SK-N-SH (cell line): ENCODE data around the gene UBL7. TPM values are rescaled to one million over a fixed set of nuclear protein-coding genes. Genes with fewer than 3 reads are reported as not detected.

Experiments used
- CTCF ChIA-PET: fragments of 300-600, 350-600 bp; formaldehyde crosslinking; extraction: SDS; loops from one replicate; lab custom pipeline; 2021; lab: Yijun Ruan, JAX
- POLR2A ChIA-PET: fragments of 350-600 bp; sonication (Branson Sonifier 250); formaldehyde crosslinking; extraction: SDS; loops from one replicate; lab custom pipeline; 2020; ENCODE audit warnings: antibody characterized with exemption, inconsistent platforms; lab: Yijun Ruan, JAX
- DNase-seq: peaks from one replicate; pipeline ENCODE4 v3.0.0; 2012
- H2AFZ ChIP-seq: fragments of 200-600 bp; sonication (generic); 2 replicates; pipeline ENCODE4 v1.8.1; 2016; ENCODE audit warnings: antibody characterized with exemption, mild to moderate bottlenecking, low read depth
- H3F3A ChIP-seq: fragments of 200-600 bp; sonication (generic); replicated peaks from 2 replicates; pipeline ENCODE3; 2016; ENCODE audit warnings: antibody characterized with exemption, mild to moderate bottlenecking; ENCODE audit not compliant: insufficient read depth
- H3K27ac ChIP-seq, 2 experiments: fragments of 200-500 bp in 1 of 2; fragments of 200-600 bp in 1 of 2; sonication (Bioruptor generic) in 1 of 2; sonication (generic), shearing (Covaris generic) in 1 of 2; 2 replicates each; pipeline versions ENCODE4 v1.5.1 to v1.6.1; 2014 to 2016; ENCODE audit warnings: low read depth in 2 of 2, inconsistent platforms in 1 of 2, low read length in 1 of 2, mild to moderate bottlenecking in 1 of 2, mixed read lengths in 1 of 2
- H3K27me3 ChIP-seq: fragments of 200-600 bp; sonication (generic), shearing (Covaris generic); 2 replicates; pipeline ENCODE4 v1.6.1; 2016; ENCODE audit warnings: mixed run types; ENCODE audit not compliant: insufficient read depth
- H3K36me3 ChIP-seq, 2 experiments: fragments of 200-500 bp in 1 of 2; fragments of 200-600 bp in 1 of 2; sonication (Bioruptor generic) in 1 of 2; sonication (generic) in 1 of 2; replicated peaks in 1 of 2; 2 replicates each; pipeline versions ENCODE3 to v1.5.1; 2014 to 2016; ENCODE audit warnings: low read length in 1 of 2, mild to moderate bottlenecking in 1 of 2; ENCODE audit not compliant: insufficient read depth in 2 of 2, control insufficient read depth in 1 of 2
- H3K4me1 ChIP-seq, 2 experiments: fragments of 200-500 bp in 1 of 2; fragments of 200-600 bp in 1 of 2; sonication (Bioruptor generic) in 1 of 2; sonication (generic), shearing (Covaris generic) in 1 of 2; 2 replicates each; pipeline versions ENCODE4 v1.5.1 to v1.6.1; 2014 to 2016; ENCODE audit warnings: low read depth in 1 of 2, low read length in 1 of 2, mixed run types in 1 of 2; ENCODE audit not compliant: insufficient read depth in 2 of 2, control insufficient read depth in 1 of 2
- H3K4me2 ChIP-seq: fragments of 200-600 bp; sonication (generic), shearing (Covaris generic); 2 replicates; pipeline ENCODE4 v1.6.1; 2017; ENCODE audit warnings: mixed run types
- H3K4me3 ChIP-seq, 2 experiments: fragments of 200-500 bp in 1 of 2; fragments of 200-600 bp in 1 of 2; sonication (Bioruptor generic) in 1 of 2; sonication (generic), shearing (Covaris generic) in 1 of 2; 2 replicates each; pipeline versions ENCODE4 v1.5.1 to v1.8.1; 2014 to 2016; ENCODE audit warnings: low read depth in 2 of 2, inconsistent platforms in 1 of 2, low read length in 1 of 2, mild to moderate bottlenecking in 1 of 2, mixed read lengths in 1 of 2, moderate library complexity in 1 of 2
- H3K79me2 ChIP-seq: fragments of 200-600 bp; sonication (generic); 2 replicates; pipeline ENCODE4 v1.8.1; 2017; ENCODE audit warnings: mild to moderate bottlenecking; ENCODE audit not compliant: insufficient read depth
- H3K9ac ChIP-seq: fragments of 200-600 bp; sonication (generic); 2 replicates; pipeline ENCODE4 v1.6.1; 2017; ENCODE audit warnings: mixed run types
- H3K9me2 ChIP-seq: fragments of 200-600 bp; sonication (generic); 2 replicates; pipeline ENCODE4 v1.6.1; 2017; ENCODE audit warnings: mixed run types
- H3K9me3 ChIP-seq: fragments of 200-600 bp; sonication (generic); 2 replicates; pipeline ENCODE4 v1.6.1; 2017; ENCODE audit warnings: mixed run types, mild to moderate bottlenecking, moderate library complexity
- H4K20me1 ChIP-seq: fragments of 200-600 bp; sonication (generic); 2 replicates; pipeline ENCODE4 v1.6.1; 2017; ENCODE audit warnings: mild to moderate bottlenecking, mixed run types; ENCODE audit not compliant: insufficient read depth
- CTCF ChIP-seq: fragments of 200-600 bp; sonication (generic); IDR thresholded peaks from 2 replicates; pipeline ENCODE4 v1.6.1; 2017; ENCODE audit warnings: antibody characterized with exemption, mild to moderate bottlenecking, moderate library complexity
- ELF1 ChIP-seq: IDR thresholded peaks from 2 replicates; pipeline ENCODE4 v1.4.0; 2012
- EP300 ChIP-seq, 2 experiments: IDR thresholded peaks; 2 replicates each; pipeline versions ENCODE4 v1.4.0 to v1.6.1; 2012; ENCODE audit warnings: borderline replicate concordance in 1 of 2, low read depth in 1 of 2, low read length in 1 of 2
- MEF2A ChIP-seq: IDR thresholded peaks from 2 replicates; pipeline ENCODE4 v1.4.0; 2012; ENCODE audit warnings: low read depth, borderline replicate concordance
- NRF1 ChIP-seq: IDR thresholded peaks from 2 replicates; pipeline ENCODE4 v1.6.1; 2012; ENCODE audit warnings: low read depth, mild to moderate bottlenecking, low read length
- RAD21 ChIP-seq: IDR thresholded peaks from 2 replicates; pipeline ENCODE4 v1.6.1; 2012; ENCODE audit warnings: mild to moderate bottlenecking, low read length
- RXRA ChIP-seq: IDR thresholded peaks from 2 replicates; pipeline ENCODE4 v1.4.0; 2012; ENCODE audit warnings: low read depth, mild to moderate bottlenecking, borderline replicate concordance
- TEAD4 ChIP-seq: IDR thresholded peaks from 2 replicates; pipeline ENCODE4 v1.4.0; 2012; ENCODE audit warnings: mild to moderate bottlenecking, borderline replicate concordance; ENCODE audit not compliant: insufficient read depth
- USF1 ChIP-seq: IDR thresholded peaks from 2 replicates; pipeline ENCODE4 v1.4.0; 2012; ENCODE audit warnings: low read depth, borderline replicate concordance
- USF2 ChIP-seq: fragments of 150-350 bp; IDR thresholded peaks from 2 replicates; pipeline ENCODE4 v1.6.1; 2017; ENCODE audit warnings: antibody characterized with exemption, low read length, low read depth, borderline replicate concordance
- YY1 ChIP-seq: IDR thresholded peaks from 2 replicates; pipeline ENCODE4 v1.4.0; 2012; ENCODE audit warnings: low read depth, mild to moderate bottlenecking
- WGBS: methylation state at CpG from one replicate; pipeline ENCODE4 v1.1.6; 2017; ENCODE audit warnings: low lambda C conversion rate; 5-methylcytosine and 5-hydroxymethylcytosine counted together
- polyA plus RNA-seq, 3 experiments: library from polyadenylated mRNA; depleted of rRNA; stranded (reverse); fragments of >200 nt; gene quantifications; 2 replicates each; pipeline ENCODE4 v1.2.3, GENCODE V29; 2012
- TF ChIP-seq, protein P1 (sequence below): IDR thresholded peaks from 2 replicates; pipeline ENCODE4 v1.4.0; 2012; ENCODE audit warnings: low read depth
- TF ChIP-seq, protein P2 (sequence below): IDR thresholded peaks from 2 replicates; pipeline ENCODE4 v1.4.0; 2012; ENCODE audit warnings: low read depth, borderline replicate concordance

Gene UBL7
- polyA plus RNA-seq, 1 of the 3 experiments (the other 2 are of a cell fraction): 81.1 TPM

GRCh38 chr15:74500401-74500800, 39.4 kb upstream of the UBL7 start:
- Histone ChIP-seq H3K27ac (no peak overlapping the region), H3K9me2 (no peaks in the 10 kb centered on the region), H3K4me2 (no peak overlapping the region), H3K4me3 (no peak overlapping the region), H3K9me3 (no peaks in the 10 kb centered on the region), H2AFZ (no peak overlapping the region), H3F3A (no peaks in the 10 kb centered on the region), H3K27me3 (no peaks in the 10 kb centered on the region), H3K36me3 (no peaks in the 10 kb centered on the region), H3K4me1 (no peaks in the 10 kb centered on the region), H3K79me2 (no peaks in the 10 kb centered on the region), H4K20me1 (no peaks in the 10 kb centered on the region), H3K9ac (no peak overlapping the region)
- WGBS: 95% methylated on average over 2 of the region's 2 CpGs
- POLR2A ChIA-PET: no interaction called here
- TF ChIP-seq CTCF: no peak
- TF ChIP-seq ELF1: no peak
- TF ChIP-seq TEAD4: no peak
- TF ChIP-seq, protein P1, sequence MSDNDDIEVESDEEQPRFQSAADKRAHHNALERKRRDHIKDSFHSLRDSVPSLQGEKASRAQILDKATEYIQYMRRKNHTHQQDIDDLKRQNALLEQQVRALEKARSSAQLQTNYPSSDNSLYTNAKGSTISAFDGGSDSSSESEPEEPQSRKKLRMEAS: no peak
- TF ChIP-seq MEF2A: no peak
- TF ChIP-seq RAD21: no peak
- TF ChIP-seq NRF1: no peak
- no peak for TF ChIP-seq USF1
- no peak for TF ChIP-seq USF2
- no peak for DNase-seq
- CTCF ChIA-PET: interaction anchor here (0.6 to 0.8 kb wide), 2 partner anchors 61 to 178 kb away, joined by 3 read pairs; no protein-coding TSS in a partner anchor

DNA sequence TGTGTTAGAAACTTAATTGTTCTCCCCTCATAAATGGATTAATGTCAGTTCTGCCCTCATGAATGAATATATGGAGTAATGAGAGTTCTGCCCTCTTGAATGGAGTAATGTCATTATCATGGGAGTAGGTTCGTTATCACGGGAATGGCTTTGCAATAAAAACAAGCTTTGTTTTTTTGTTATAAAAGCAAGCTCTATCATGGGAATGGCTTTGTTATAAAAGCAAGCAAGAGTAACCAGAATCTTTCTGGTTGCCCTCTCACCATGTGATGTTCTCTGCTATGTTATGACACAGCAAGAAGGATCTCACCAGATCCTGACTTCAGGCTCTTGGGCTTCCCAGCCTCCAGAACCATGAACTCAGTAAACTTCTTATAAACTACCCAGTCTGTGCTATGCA, 38.4 kb upstream of the UBL7 start:
- Histone ChIP-seq H3K79me2 (no peaks in the 10 kb centered on the region), H3K27ac (no peak overlapping the region), H3K27me3 (no peaks in the 10 kb centered on the region), H3K4me3 (no peak overlapping the region)
- POLR2A ChIA-PET: no interaction called here
- no peak for TF ChIP-seq RXRA
- TF ChIP-seq USF1: no peak
- no peak for TF ChIP-seq YY1
- TF ChIP-seq, protein P2, sequence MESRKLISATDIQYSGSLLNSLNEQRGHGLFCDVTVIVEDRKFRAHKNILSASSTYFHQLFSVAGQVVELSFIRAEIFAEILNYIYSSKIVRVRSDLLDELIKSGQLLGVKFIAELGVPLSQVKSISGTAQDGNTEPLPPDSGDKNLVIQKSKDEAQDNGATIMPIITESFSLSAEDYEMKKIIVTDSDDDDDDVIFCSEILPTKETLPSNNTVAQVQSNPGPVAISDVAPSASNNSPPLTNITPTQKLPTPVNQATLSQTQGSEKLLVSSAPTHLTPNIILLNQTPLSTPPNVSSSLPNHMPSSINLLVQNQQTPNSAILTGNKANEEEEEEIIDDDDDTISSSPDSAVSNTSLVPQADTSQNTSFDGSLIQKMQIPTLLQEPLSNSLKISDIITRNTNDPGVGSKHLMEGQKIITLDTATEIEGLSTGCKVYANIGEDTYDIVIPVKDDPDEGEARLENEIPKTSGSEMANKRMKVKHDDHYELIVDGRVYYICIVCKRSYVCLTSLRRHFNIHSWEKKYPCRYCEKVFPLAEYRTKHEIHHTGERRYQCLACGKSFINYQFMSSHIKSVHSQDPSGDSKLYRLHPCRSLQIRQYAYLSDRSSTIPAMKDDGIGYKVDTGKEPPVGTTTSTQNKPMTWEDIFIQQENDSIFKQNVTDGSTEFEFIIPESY: no peak
- TF ChIP-seq NRF1: no peak
- no peak for TF ChIP-seq EP300 (IDR thresholded peaks at IDR 0.05; ENCODE audit: borderline replicate concordance in 1 of 2, low read depth in 1 of 2, low read length in 1 of 2)
- TF ChIP-seq, all 33 proteins: peak for 0
- no peaks in the 10 kb centered on the region for H3F3A ChIP-seq
- no peak overlapping the region for H3K4me2 ChIP-seq
- no peaks in the 10 kb centered on the region for H3K4me1 ChIP-seq
- WGBS: 97% methylated on average over 2 of the region's 2 CpGs
- no peak overlapping the region for H3K9ac ChIP-seq
- no peak overlapping the region for H2AFZ ChIP-seq
- DNase-seq: no peak
- no peaks in the 10 kb centered on the region for H3K9me2 ChIP-seq
- CTCF ChIA-PET: interaction anchor here (0.9 to 1.6 kb wide), 3 partner anchors 10 to 25 kb away, joined by 3 to 4 read pairs (median 3); no protein-coding TSS in a partner anchor
- no peaks in the 10 kb centered on the region for H4K20me1 ChIP-seq
- no peaks in the 10 kb centered on the region for H3K36me3 ChIP-seq
- no peaks in the 10 kb centered on the region for H3K9me3 ChIP-seq
